Ovary (tissue), 9 donors: ENCODE measurements around the gene PLPPR5. TPM values are rescaled to one million over a fixed set of nuclear protein-coding genes. Genes with fewer than 3 reads are reported as not detected.

Experiments
- DNase-seq, 5 donors: peaks; one replicate each; pipeline ENCODE4 v3.0.0-alpha.2; 2019 to 2020
- H3K27ac ChIP-seq, 2 donors: fragments of 200-600 bp; one replicate each; pipeline versions ENCODE4 v1.5.1 to v1.8.0; 2019 to 2022
- H3K27me3 ChIP-seq: fragments of 200-600 bp; one replicate; pipeline ENCODE4 v1.8.0; 2022
- H3K36me3 ChIP-seq: fragments of 200-600 bp; sonication (generic); one replicate; pipeline ENCODE4 v1.5.1; 2019
- H3K4me1 ChIP-seq: one replicate; pipeline ENCODE4 v1.8.1; 2013; ENCODE audit warnings: mild to moderate bottlenecking, moderate library complexity; ENCODE audit not compliant: insufficient read depth
- H3K4me3 ChIP-seq: fragments of 200-600 bp; sonication (generic); one replicate; pipeline ENCODE4 v1.5.1; 2017
- H3K9me3 ChIP-seq, 2 donors: fragments of 200-600 bp in 1 of 2; sonication (generic) in 1 of 2; one replicate each; pipeline versions ENCODE4 v1.5.1 to v1.8.1; 2013 to 2019; ENCODE audit warnings: mild to moderate bottlenecking in 1 of 2, moderate library complexity in 1 of 2
- EP300 ChIP-seq: sonication (generic); formaldehyde crosslinking; IDR thresholded peaks from one replicate; pipeline ENCODE4 v1.6.1; 2017; ENCODE audit warnings: antibody characterized with exemption
- POLR2A ChIP-seq: fragments of 450-650 bp; IDR thresholded peaks from one replicate; pipeline ENCODE4 v1.6.1; 2017; ENCODE audit warnings: antibody characterized with exemption, mild to moderate bottlenecking, moderate library complexity
- WGBS, 3 donors: extraction: QIAGEN DNeasy Blood & Tissue Kit in 1 of 3; methylation state at CpG; one replicate each; pipeline versions ENCODE4 v1.1.5 to v1.1.7; 2013 to 2017; 5-methylcytosine and 5-hydroxymethylcytosine counted together
- intact Hi-C, 4 donors: fragments of 100-400 bp; cut with DNase I; formaldehyde crosslinking; loops; one replicate each; pipeline versions ENCODE4 v1.11.0 to v1.15.1; 2022 to 2023
- polyA plus RNA-seq, 2 donors: library from polyadenylated mRNA; stranded (reverse); fragments of 200-250 nt in 1 of 2; fragments of 350-450 nt in 1 of 2; fragmentation: Illumina TruSeq in 1 of 2; extraction: RNeasy Lipid Tissue Mini Kit (QIAGEN cat#74804) in 1 of 2; gene quantifications; one replicate each; pipeline ENCODE4 v1.2.3, GENCODE V29; 2013 to 2014
- total RNA-seq, 7 donors: library from RNA; depleted of rRNA in 2 of 7; stranded (reverse); fragments of >200 nt in 2 of 7; fragmentation: NEBNext Ultra II Directional in 3 of 7; extraction: Animal tissue kit (Norgen Biotek cat#: 25700) in 3 of 7; gene quantifications; one replicate each; pipeline versions ENCODE4 v1.1.0 to v1.2.4, GENCODE V29; 2016 to 2023
- TF ChIP-seq, protein P1 (sequence below), 3 donors: fragments of 450-650 bp in 2 of 3; fragments of 200-600 bp in 1 of 3; IDR thresholded peaks; one replicate each; pipeline versions ENCODE4 v1.5.1 to v1.8.0; 2016 to 2022; ENCODE audit warnings: antibody characterized with exemption in 3 of 3, mild to moderate bottlenecking in 1 of 3
- donor health status: DM: no; HTN: no; CAD: no; lungs with moderate emphysema.
- donor health status: DM: no; HTN: no; CAD: no.
- donor health status: Bipolar disorder and iron deficiency.
- donor health status: DM: yes; HTN: yes; CAD: no.
- donor health status: DM: no; HTN: no; CAD: no.
- donor health status: DM: yes; HTN: yes; CAD: no.

Gene PLPPR5
- total and polyA plus RNA-seq, 9 donors, result not detected

DNA sequence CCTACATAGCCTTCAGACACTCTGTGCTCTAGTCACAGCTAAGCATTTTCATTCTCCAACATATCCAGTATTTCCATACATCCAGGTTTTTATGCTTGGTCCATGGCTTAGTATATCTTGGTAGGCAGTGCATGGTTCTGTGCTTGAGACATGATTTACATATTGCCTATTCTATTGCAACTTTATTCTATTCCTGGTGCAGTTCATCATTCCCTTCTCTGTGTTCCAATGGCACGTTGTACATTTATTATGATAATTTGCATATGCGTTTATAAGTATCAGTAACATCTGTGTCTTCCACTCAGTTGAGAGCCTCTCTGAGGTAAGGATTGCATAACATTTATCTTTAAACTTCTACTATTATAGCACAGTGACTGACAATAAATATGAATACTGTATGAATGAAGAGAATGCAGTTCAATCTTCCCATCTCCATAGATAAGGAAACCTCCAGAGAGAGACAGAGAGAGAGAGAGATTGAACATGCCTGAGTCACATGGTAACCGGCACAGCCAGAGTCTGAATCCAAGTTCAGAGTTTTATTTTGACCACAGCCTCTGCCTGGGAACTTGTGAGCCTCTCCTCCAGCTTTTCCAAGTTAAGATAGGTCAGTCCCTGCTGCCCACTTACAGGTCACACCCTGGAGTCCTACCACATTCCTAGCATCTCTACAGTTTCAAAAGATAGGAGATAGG, 41.5 kb downstream of the PLPPR5 start:
- Histone ChIP-seq H3K9me3 (no peaks in the 10 kb centered on the region), H3K4me3 (no peak overlapping the region), H3K36me3 (no peaks in the 10 kb centered on the region), H3K27me3 (no peaks in the 10 kb centered on the region), H3K27ac (no peak overlapping the region), H3K4me1 (no peaks in the 10 kb centered on the region)
- TF ChIP-seq, protein P1, sequence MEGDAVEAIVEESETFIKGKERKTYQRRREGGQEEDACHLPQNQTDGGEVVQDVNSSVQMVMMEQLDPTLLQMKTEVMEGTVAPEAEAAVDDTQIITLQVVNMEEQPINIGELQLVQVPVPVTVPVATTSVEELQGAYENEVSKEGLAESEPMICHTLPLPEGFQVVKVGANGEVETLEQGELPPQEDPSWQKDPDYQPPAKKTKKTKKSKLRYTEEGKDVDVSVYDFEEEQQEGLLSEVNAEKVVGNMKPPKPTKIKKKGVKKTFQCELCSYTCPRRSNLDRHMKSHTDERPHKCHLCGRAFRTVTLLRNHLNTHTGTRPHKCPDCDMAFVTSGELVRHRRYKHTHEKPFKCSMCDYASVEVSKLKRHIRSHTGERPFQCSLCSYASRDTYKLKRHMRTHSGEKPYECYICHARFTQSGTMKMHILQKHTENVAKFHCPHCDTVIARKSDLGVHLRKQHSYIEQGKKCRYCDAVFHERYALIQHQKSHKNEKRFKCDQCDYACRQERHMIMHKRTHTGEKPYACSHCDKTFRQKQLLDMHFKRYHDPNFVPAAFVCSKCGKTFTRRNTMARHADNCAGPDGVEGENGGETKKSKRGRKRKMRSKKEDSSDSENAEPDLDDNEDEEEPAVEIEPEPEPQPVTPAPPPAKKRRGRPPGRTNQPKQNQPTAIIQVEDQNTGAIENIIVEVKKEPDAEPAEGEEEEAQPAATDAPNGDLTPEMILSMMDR (IDR thresholded peaks at IDR 0.05), result no peak
- no peak for TF ChIP-seq POLR2A
- no peak for TF ChIP-seq EP300
- WGBS, 3 donors, result 62 to 79% (median 65%) methylated on average over 3 of the region's 3 CpGs
- intact Hi-C loops, result no loop called here
- no peak for DNase-seq

DNA sequence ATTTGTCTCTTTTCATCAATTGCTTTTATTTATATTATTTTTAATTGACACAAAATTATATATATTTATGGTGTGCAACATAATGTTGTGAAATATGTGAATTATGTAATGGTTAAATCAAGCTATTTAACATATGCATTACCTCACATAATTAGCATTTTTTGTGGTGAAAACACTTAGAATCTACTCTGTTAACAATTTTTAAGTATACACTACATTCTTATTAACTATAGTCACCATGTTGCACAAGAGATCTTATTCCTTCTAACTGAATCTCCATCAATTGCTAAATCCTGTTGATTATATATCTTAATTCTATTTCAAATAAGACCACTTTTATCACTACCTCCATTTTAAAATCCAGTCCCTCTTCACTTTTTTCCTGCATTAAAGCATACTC, 42.5 kb downstream of the PLPPR5 start:
- no peaks in the 10 kb centered on the region for H3K36me3 ChIP-seq
- DNase-seq, result no peak
- no peaks in the 10 kb centered on the region for H3K4me1 ChIP-seq
- intact Hi-C loops, result no loop called here
- no peak overlapping the region for H3K4me3 ChIP-seq
- no peaks in the 10 kb centered on the region for H3K9me3 ChIP-seq
- H3K27me3 ChIP-seq, result no peaks in the 10 kb centered on the region
- H3K27ac ChIP-seq, result no peak overlapping the region
- TF ChIP-seq, protein P1 (IDR thresholded peaks at IDR 0.05), result no peak
- no peak for TF ChIP-seq POLR2A

DNA sequence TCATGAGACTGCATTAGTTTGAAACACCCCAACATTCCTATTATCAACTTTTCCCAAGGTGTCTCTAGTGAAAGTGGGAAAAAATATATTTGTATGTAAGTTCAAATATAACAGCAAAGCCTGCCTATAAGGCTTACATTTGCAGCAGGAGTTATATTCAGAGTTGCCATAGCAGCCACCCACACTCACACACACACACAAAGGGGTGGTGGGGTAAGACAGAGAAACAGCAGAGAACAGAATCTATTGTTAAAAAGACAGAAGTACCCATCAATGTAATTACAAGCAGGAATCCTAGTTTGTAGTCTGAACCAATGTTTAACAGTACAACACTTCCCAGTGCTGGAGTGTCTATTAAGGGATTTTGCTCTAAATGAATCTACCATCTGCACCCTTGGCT, 55.0 kb downstream of the PLPPR5 start:
- no peak for DNase-seq
- Histone ChIP-seq H3K9me3 (no peaks in the 10 kb centered on the region), H3K27ac (no peak overlapping the region), H3K27me3 (no peaks in the 10 kb centered on the region), H3K36me3 (no peaks in the 10 kb centered on the region), H3K4me1 (no peaks in the 10 kb centered on the region), H3K4me3 (no peak overlapping the region)
- intact Hi-C loops, result loop anchor here in 1 of 4 donors (10.0 kb wide), 1 partner anchor 1455 kb away; no protein-coding TSS in a partner anchor
- TF ChIP-seq, protein P1 (IDR thresholded peaks at IDR 0.05), result no peak
- TF ChIP-seq POLR2A, result no peak

DNA sequence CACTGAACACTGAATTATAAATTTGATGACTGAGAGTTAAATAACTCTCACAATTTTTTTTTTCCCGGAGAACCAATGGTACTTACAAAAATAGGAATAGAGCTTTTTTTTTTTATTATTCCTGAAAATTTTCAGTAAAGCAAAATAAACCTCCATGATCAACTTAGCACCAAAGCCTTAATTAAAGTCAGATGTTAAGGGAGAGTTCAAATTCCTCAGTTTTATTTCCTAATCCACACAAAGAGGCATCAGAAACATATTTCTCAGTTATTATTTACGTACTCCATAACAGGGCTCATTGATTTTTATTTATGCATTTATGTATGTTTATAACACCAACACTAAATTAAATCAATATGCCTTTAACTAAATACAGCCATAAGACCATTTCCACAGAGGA, 55.5 kb downstream of the PLPPR5 start:
- Histone ChIP-seq H3K27ac (no peak overlapping the region), H3K4me1 (no peaks in the 10 kb centered on the region), H3K27me3 (no peaks in the 10 kb centered on the region), H3K36me3 (no peaks in the 10 kb centered on the region), H3K9me3 (no peaks in the 10 kb centered on the region), H3K4me3 (no peak overlapping the region)
- intact Hi-C loops, result no loop called here
- TF ChIP-seq EP300, result no peak
- no peak for TF ChIP-seq POLR2A
- TF ChIP-seq, protein P1 (IDR thresholded peaks at IDR 0.05), result no peak
- no peak for DNase-seq
- 29 to 54% (median 33%) methylated on average over 2 of the region's 2 CpGs for WGBS, 3 donors
